ENCODE results near the gene COL23A1.
"Not testable (repeated sequence)": the region's sequence is repeated elsewhere in the genome, so short reads cannot be mapped to it uniquely, and the experiment has no call there.

- not testable (repeated sequence) for TF ChIP-seq CTCF (conservative IDR thresholded peaks at IDR 0.05 in 1 of 2, IDR thresholded peaks at IDR 0.05 in 1 of 2; ENCODE audit: low read depth in 1 of 2, low read length in 2 of 2); EZH2 (IDR thresholded peaks at IDR 0.05; ENCODE audit: low read length, missing control alignments)
Observed at GRCh38 chr5:178198151-178198550, 392.0 kb downstream of the COL23A1 start.

Data from fibroblast of lung (primary cell).